ENCODE results near the gene SBF1.

The SBF1 gene

GRCh38 chr22:50469377-50470305 lies 5.2 kb downstream of the SBF1 start:
- Histone ChIP-seq H3K4me1 (ENCODE audit: insufficient read depth, low read length) (peaks cover 16% of the 10 kb centered on the region; the same call in 1 of the 2 replicates), H3K36me3 (ENCODE audit: insufficient read depth, low read depth, low read length) (peaks cover 28% of the 10 kb centered on the region), H3K27me3 (ENCODE audit: insufficient read depth, low read length) (no peaks in the 10 kb centered on the region), H3K9ac (ENCODE audit: low read depth, low read length) (no peak overlapping the region), H3K4me3 (ENCODE audit: low read length) (no peak overlapping the region), H3K27ac (ENCODE audit: low read length) (no peak overlapping the region), H3K9me3 (ENCODE audit: insufficient read depth, low read depth, low read length) (no peaks in the 10 kb centered on the region)

- Histone ChIP-seq H3K36me3 (ENCODE audit: insufficient read depth, low read depth, low read length) (peaks cover 38% of the 10 kb centered on the region), H3K27me3 (ENCODE audit: insufficient read depth, low read length) (no peaks in the 10 kb centered on the region), H3K4me3 (ENCODE audit: low read length) (no peak overlapping the region), H3K9ac (ENCODE audit: low read depth, low read length) (no peak overlapping the region), H3K9me3 (ENCODE audit: insufficient read depth, low read depth, low read length) (no peaks in the 10 kb centered on the region), H3K4me1 (ENCODE audit: insufficient read depth, low read length) (peaks cover 15% of the 10 kb centered on the region; the same call in 1 of the 2 replicates), H3K27ac (ENCODE audit: low read length) (no peak overlapping the region)
Observed at GRCh38 chr22:50468626-50469025, 6.2 kb downstream of the SBF1 start.

- no peak overlapping the region for H3K9ac ChIP-seq (ENCODE audit: low read depth, low read length)
- peaks cover 10% of the 10 kb centered on the region; the same call in 1 of the 2 replicates for H3K4me1 ChIP-seq (ENCODE audit: insufficient read depth, low read length)
- no peak overlapping the region for H3K4me3 ChIP-seq (ENCODE audit: low read length)
- H3K36me3 ChIP-seq (ENCODE audit: insufficient read depth, low read depth, low read length) = peaks cover 43% of the 10 kb centered on the region
- no peak overlapping the region for H3K27ac ChIP-seq (ENCODE audit: low read length)
- H3K27me3 ChIP-seq (ENCODE audit: insufficient read depth, low read length) = no peaks in the 10 kb centered on the region
- no peaks in the 10 kb centered on the region for H3K9me3 ChIP-seq (ENCODE audit: insufficient read depth, low read depth, low read length)
Observed at GRCh38 chr22:50467773-50468440, 6.9 kb downstream of the SBF1 start.

GRCh38 chr22:50467341-50467740 lies 7.5 kb downstream of the SBF1 start:
- Histone ChIP-seq H3K4me3 (ENCODE audit: low read length) (no peak overlapping the region), H3K9me3 (ENCODE audit: insufficient read depth, low read depth, low read length) (no peaks in the 10 kb centered on the region), H3K9ac (ENCODE audit: low read depth, low read length) (no peak overlapping the region), H3K36me3 (ENCODE audit: insufficient read depth, low read depth, low read length) (peaks cover 48% of the 10 kb centered on the region), H3K27ac (ENCODE audit: low read length) (no peak overlapping the region), H3K4me1 (ENCODE audit: insufficient read depth, low read length) (peaks cover 10% of the 10 kb centered on the region; the same call in 1 of the 2 replicates), H3K27me3 (ENCODE audit: insufficient read depth, low read length) (no peaks in the 10 kb centered on the region)

- H3K27me3 ChIP-seq (ENCODE audit: insufficient read depth, low read length) = no peaks in the 10 kb centered on the region
- H3K4me3 ChIP-seq (ENCODE audit: low read length) = no peak overlapping the region
- H3K9me3 ChIP-seq (ENCODE audit: insufficient read depth, low read depth, low read length) = no peaks in the 10 kb centered on the region
- H3K4me1 ChIP-seq (ENCODE audit: insufficient read depth, low read length) = peaks cover 7% of the 10 kb centered on the region; the same call in 1 of the 2 replicates
- H3K9ac ChIP-seq (ENCODE audit: low read depth, low read length) = no peak overlapping the region
- peaks cover 67% of the 10 kb centered on the region for H3K36me3 ChIP-seq (ENCODE audit: insufficient read depth, low read depth, low read length)
- no peak overlapping the region for H3K27ac ChIP-seq (ENCODE audit: low read length)
Observed at GRCh38 chr22:50465066-50465930, 9.5 kb downstream of the SBF1 start.

- H3K9ac ChIP-seq (ENCODE audit: low read depth, low read length) = no peak overlapping the region
- H3K27ac ChIP-seq (ENCODE audit: low read length) = no peak overlapping the region
- H3K36me3 ChIP-seq (ENCODE audit: insufficient read depth, low read depth, low read length) = peaks cover 73% of the 10 kb centered on the region
- no peak overlapping the region for H3K4me3 ChIP-seq (ENCODE audit: low read length)
- H3K4me1 ChIP-seq (ENCODE audit: insufficient read depth, low read length) = 0 out of 2 replicates have a peak, but pooled peaks cover 4% of the 10 kb centered on the region
- H3K9me3 ChIP-seq (ENCODE audit: insufficient read depth, low read depth, low read length) = no peaks in the 10 kb centered on the region
- H3K27me3 ChIP-seq (ENCODE audit: insufficient read depth, low read length) = no peaks in the 10 kb centered on the region
Observed at GRCh38 chr22:50464451-50464850, 10.4 kb downstream of the SBF1 start.

GRCh38 chr22:50463188-50463900 lies 11.5 kb downstream of the SBF1 start:
- H3K9me3 ChIP-seq (ENCODE audit: insufficient read depth, low read depth, low read length) = no peaks in the 10 kb centered on the region
- H3K4me3 ChIP-seq (ENCODE audit: low read length) = no peak overlapping the region
- peaks cover 83% of the 10 kb centered on the region for H3K36me3 ChIP-seq (ENCODE audit: insufficient read depth, low read depth, low read length)

GRCh38 chr22:50461979-50462540 lies 12.8 kb downstream of the SBF1 start:
- peaks cover 81% of the 10 kb centered on the region for H3K36me3 ChIP-seq (ENCODE audit: insufficient read depth, low read depth, low read length)
- H3K27ac ChIP-seq (ENCODE audit: low read length) = no peak overlapping the region
- no peaks in the 10 kb centered on the region for H3K27me3 ChIP-seq (ENCODE audit: insufficient read depth, low read length)
- H3K4me1 ChIP-seq (ENCODE audit: insufficient read depth, low read length) = no peaks in the 10 kb centered on the region
- H3K9ac ChIP-seq (ENCODE audit: low read depth, low read length) = no peak overlapping the region
- H3K4me3 ChIP-seq (ENCODE audit: low read length) = no peak overlapping the region
- H3K9me3 ChIP-seq (ENCODE audit: insufficient read depth, low read depth, low read length) = no peaks in the 10 kb centered on the region

More at GRCh38 chr22:50463188-50463900, 11.5 kb downstream of the SBF1 start:
- no peaks in the 10 kb centered on the region for H3K4me1 ChIP-seq (ENCODE audit: insufficient read depth, low read length)
- no peaks in the 10 kb centered on the region for H3K27me3 ChIP-seq (ENCODE audit: insufficient read depth, low read length)
- H3K9ac ChIP-seq (ENCODE audit: low read depth, low read length) = no peak overlapping the region
- H3K27ac ChIP-seq (ENCODE audit: low read length) = no peak overlapping the region

- H3K9me3 ChIP-seq (ENCODE audit: insufficient read depth, low read depth, low read length) = no peaks in the 10 kb centered on the region
- no peak overlapping the region for H3K9ac ChIP-seq (ENCODE audit: low read depth, low read length)
- no peaks in the 10 kb centered on the region for H3K27me3 ChIP-seq (ENCODE audit: insufficient read depth, low read length)
- peaks cover 79% of the 10 kb centered on the region for H3K36me3 ChIP-seq (ENCODE audit: insufficient read depth, low read depth, low read length)
- no peak overlapping the region for H3K27ac ChIP-seq (ENCODE audit: low read length)
- H3K4me1 ChIP-seq (ENCODE audit: insufficient read depth, low read length) = no peaks in the 10 kb centered on the region
- H3K4me3 ChIP-seq (ENCODE audit: low read length) = no peak overlapping the region
Observed at GRCh38 chr22:50461536-50461935, 13.3 kb downstream of the SBF1 start.

- Histone ChIP-seq H3K4me3 (ENCODE audit: low read length) (no peak overlapping the region), H3K36me3 (ENCODE audit: insufficient read depth, low read depth, low read length) (peaks cover 77% of the 10 kb centered on the region), H3K9ac (ENCODE audit: low read depth, low read length) (no peak overlapping the region), H3K27ac (ENCODE audit: low read length) (no peak overlapping the region), H3K27me3 (ENCODE audit: insufficient read depth, low read length) (no peaks in the 10 kb centered on the region), H3K4me1 (ENCODE audit: insufficient read depth, low read length) (no peaks in the 10 kb centered on the region), H3K9me3 (ENCODE audit: insufficient read depth, low read depth, low read length) (no peaks in the 10 kb centered on the region)
Observed at GRCh38 chr22:50460938-50461337, 13.9 kb downstream of the SBF1 start.
